H1 (cell line): ENCODE measurements around the gene CDH12. TPM values are rescaled to one million over a fixed set of nuclear protein-coding genes. Genes with fewer than 3 reads are reported as not detected.

ENCODE experiments used
- CHD7 ChIP-seq: fragments of 300-600 bp; sonication (generic); IDR thresholded peaks from 2 replicates; pipeline ENCODE4 v1.7.1; 2012; ENCODE audit warnings: low read length, moderate library complexity, mild to moderate bottlenecking, inconsistent platforms; ENCODE audit not compliant: insufficient replicate concordance
- polyA plus RNA-seq, 7 experiments: library from polyadenylated mRNA; depleted of rRNA in 3 of 7; stranded (reverse) in 5 of 7; unstranded in 2 of 7; fragments of >200 nt in 5 of 7; fragments of 200-250 nt in 2 of 7; gene quantifications; 1 replicate in 5 of 7; 2 replicates in 1 of 7; 4 replicates in 1 of 7; pipeline versions ENCODE4 v1.2.1 to v1.2.3, GENCODE V29; 2011 to 2013; ENCODE audit warnings: missing spikeins in 2 of 7, mixed read lengths in 2 of 7
- total RNA-seq: library from RNA; stranded (reverse); fragmentation: NEBNext Ultra II Directional; extraction: Animal tissue kit (Norgen Biotek cat#: 25700); gene quantifications from 2 replicates; pipeline ENCODE4 v1.2.1, GENCODE V29; 2021

Gene CDH12
- total and polyA plus RNA-seq, 2 of the 8 experiments (the other 6 are each of a cell fraction or from before 2014, with no cell fraction given), result 0.03 TPM; not detected in 1

GRCh38 chr5:22900801-22901310 is 47.7 kb upstream of the CDH12 start (continued):
- TF ChIP-seq CHD7, result no peak
